GM19463 (cell line): ENCODE data around the gene COL9A2.

Experiments
- ATAC-seq: cut with Tn5 transposase; IDR thresholded peaks from one replicate; pipeline ENCODE4 v1.9.1; 2021; ENCODE audit warnings: mild to moderate bottlenecking, moderate library complexity; ENCODE audit not compliant: unreplicated experiment

The COL9A2 gene

DNA sequence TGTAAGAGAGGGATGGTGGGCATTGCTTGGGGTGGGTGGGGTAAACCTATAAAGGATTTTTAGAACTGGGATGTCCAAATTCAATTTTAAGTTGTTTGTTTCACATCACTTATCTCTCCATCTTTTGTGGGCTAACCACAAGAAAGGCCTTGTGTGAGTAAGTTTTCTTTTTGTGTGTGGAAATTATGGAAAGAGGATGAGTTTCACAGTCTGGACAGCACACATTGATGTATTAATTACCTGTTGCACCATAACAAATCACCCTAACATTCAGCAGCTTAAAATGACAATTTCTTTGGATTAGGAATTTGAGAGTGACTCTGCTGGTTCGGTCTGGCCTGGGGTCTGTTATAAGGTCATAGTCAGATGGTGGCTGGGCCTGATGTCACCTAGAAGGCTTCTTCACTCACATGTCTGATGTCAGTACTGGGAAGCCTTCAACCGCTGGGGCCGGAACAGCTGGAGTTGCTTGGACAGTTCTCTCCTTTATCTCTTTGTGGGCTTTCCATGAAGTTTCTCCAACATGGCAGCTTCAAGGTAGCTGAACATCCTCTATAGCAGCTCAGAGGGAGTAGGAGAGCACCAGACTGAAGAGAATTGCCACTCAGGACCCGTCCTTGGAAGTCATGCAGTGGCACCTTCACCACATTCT is 2.0 kb upstream of the COL9A2 start:
- no peak for ATAC-seq

GRCh38 chr1:40318476-40318875 is 1.4 kb upstream of the COL9A2 start:
- ATAC-seq, result no peak

- ATAC-seq, result no peak
Measured at GRCh38 chr1:40317394-40318074, 448 bp upstream of the COL9A2 start.

DNA sequence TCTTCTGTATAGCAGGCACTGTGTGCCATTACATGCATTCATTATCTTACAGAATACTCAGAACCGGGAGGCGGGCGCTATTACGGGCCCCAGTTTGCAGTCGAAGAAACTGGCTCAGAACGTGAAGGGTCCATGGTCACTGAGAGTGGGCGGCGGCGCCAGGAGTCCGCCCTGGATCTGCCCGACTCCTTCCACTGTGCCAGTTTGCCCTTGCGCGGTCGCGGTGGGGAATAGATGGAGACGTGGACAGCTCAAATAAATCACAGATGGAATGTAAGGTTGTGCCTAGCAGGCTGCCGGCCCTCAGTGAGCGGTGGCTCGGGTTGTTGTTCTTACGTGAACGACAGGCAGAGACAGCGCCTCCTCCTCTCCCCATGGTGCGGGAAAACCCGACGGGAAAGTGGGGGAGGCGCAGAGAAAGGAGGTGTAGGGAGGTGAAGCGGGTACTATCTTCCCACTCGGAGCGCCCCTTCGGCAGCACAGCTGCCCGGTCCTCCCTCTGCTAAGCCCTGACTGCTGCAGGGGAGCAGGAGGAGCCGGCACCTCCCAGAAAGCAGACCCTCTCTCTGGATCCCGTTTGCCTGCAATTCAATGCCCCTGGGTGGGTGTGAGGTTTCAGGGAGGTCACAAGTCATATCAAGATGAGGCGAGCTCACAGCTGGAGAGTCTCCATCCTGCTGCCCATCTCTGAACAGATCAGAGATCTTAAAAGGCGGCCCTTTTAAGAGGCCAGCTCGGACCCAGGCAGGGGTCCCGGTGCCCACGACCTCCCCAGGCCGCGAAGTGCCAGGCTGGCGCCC is 1.1 kb downstream of the COL9A2 start:
- no peak for ATAC-seq

DNA sequence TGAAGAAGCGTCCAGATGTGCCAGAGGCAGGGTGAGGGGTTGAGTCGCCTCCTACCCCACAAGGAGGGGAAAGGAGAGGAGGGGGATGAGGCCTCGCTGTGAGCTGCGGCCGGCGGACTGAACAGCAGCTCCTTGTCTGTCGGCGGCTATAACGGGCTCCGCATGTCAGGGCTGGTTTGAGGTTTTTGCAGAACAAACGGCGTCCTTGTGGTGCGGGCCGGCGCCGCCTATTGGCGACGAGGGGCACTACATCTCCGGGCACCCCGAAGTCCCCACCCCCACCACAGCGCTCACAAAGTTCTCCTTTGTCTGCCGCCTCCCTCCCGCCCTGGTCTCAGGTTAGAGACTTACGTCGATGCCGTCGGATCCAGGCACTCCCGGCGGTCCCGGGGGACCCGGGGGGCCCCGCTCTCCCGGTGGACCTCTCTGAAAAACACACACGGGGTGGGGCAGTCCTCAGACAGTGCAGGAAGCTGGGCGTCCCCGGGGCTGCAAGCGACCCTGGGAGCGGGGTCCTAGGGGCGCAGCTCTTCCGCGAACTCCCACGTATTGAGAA is 1.8 kb downstream of the COL9A2 start:
- peak; percentile 39 for ATAC-seq

GRCh38 chr1:40314721-40315238 is 2.3 kb downstream of the COL9A2 start:
- no peak for ATAC-seq

- ATAC-seq, result no peak
Measured at GRCh38 chr1:40313958-40314720, 2.9 kb downstream of the COL9A2 start.

DNA sequence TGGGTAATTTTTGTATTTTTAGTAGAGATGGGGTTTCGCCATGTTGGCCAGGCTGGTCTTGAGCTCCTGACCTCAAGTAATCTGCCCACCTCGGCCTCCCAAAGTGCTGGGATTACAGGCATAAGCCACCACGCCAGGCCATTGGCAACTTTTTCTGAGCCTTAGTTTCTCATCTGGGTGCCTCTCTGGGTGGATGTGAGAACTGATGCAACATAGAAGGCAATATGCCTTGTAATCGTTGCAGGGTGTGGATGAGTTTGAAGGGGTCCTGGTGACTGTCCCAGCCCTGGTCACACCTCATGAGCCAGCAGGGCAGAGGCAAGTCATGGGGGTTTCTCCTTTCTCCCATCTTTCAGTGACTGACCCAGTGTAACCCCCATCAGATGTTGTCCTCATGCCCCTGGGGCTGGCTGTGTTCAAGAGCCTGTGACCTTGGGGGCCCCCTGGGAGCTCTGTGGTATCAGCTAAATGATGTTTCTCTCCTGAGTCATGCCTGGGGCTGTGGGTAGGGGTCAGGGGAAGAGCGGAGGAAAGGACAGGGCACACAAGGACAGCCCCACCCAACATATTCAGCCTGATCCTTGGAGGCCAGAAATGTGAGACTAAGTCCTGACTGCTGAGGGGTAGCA is 3.6 kb downstream of the COL9A2 start:
- peak; percentile 36 for ATAC-seq

- no peak for ATAC-seq
Measured at GRCh38 chr1:40312238-40313205, 4.6 kb downstream of the COL9A2 start.

DNA sequence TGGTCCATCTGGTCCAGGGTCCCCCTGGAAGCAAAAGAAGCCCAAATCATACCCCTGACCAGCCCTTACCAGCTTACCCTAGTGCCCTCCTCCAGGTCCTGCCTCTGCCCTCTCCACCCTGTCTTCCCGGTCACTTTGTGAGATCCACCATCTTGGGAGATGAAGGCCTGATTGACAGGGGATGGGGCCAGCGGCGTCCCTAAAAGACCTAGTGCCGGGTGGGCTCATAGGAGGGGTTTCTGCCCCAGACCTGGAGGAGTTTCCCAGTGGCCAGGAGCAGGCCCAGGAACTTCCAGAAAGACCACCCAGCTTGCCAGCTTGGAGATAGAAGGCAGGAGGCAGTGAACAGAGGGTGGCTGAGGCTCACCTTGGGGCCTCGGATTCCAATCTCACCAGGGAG is 5.4 kb downstream of the COL9A2 start:
- no peak for ATAC-seq

GRCh38 chr1:40310983-40311642 is 6.0 kb downstream of the COL9A2 start:
- ATAC-seq, result no peak

- no peak for ATAC-seq
Measured at GRCh38 chr1:40310129-40310461, 7.0 kb downstream of the COL9A2 start.

DNA sequence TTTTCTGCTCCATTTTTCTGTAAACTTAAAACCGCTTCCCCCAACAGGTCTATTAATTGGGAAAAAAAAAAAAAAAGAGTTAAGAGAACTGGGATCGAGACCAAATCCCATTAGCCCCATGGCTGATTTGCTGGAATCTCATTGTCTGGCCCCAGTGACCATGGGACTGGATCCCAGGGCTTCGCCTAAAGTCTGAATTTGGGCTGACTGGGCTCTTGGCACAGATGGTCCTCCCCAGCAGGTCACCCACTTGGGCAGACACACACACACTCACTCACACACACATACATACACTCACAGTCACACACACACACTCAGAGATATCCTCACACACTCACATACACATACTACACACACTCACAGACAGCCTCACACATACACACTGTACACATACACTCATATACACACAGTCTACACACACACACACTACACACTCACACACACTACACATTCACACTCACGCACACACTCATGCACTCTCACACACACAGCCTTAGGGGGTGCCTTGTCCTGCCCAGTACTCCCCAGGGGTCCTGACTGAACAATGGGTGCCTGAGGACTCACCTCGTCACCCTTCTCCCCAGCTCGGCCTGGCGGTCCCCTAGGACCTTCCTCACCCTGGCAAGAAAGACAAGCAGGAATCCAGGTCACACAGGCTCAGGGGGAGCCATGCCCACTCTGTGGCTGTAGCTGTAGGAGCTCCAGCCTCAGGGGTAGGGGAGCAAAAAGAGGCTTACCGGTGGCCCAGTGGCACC is 7.5 kb downstream of the COL9A2 start:
- no peak for ATAC-seq

DNA sequence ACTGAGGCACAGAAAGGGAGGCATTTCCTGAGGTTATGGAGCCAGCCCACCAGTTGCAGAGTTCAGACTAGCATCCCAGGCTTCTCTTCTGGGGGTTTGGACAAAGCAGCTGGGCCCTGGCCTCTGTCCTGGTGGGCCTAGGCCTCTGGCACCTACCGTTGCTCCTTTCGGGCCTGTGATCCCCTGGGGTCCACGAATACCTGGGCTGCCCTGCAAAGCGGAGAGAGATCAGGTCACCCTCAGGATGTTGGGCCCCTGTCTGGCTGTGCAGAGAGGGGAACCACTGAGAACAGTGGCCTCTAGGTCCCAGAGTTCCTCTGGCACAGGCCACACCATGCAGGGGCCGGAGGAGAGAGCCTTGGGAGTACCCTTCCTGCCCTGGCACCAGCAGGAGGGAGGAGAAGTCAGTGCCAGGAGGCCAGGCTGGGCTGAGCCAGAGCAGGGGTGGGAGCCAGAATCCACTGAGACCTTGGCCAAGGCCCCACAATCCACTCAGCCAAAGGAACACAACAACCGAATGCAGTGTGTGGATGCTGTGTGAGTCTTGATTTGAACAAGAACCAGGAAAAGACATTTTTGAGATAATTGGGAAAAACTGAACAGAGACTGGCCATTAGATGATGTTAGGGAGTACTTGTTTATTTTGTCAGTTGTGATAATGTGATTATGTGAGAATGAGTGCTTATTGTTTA is 8.9 kb downstream of the COL9A2 start:
- ATAC-seq, result no peak

GRCh38 chr1:40307186-40307585 is 9.9 kb downstream of the COL9A2 start:
- no peak for ATAC-seq

- no peak for ATAC-seq
Measured at GRCh38 chr1:40306296-40306695, 10.8 kb downstream of the COL9A2 start.

GRCh38 chr1:40305871-40306270 is 11.2 kb downstream of the COL9A2 start:
- no peak for ATAC-seq
